Measurements from ENCODE around the gene LGALS7. TPM values are rescaled to one million over a fixed set of nuclear protein-coding genes. Genes with fewer than 3 reads are reported as not detected.

Gene LGALS7
- total and polyA plus RNA-seq, 2 of the 4 experiments (the other 2 are of a cell fraction) = not detected

DNA sequence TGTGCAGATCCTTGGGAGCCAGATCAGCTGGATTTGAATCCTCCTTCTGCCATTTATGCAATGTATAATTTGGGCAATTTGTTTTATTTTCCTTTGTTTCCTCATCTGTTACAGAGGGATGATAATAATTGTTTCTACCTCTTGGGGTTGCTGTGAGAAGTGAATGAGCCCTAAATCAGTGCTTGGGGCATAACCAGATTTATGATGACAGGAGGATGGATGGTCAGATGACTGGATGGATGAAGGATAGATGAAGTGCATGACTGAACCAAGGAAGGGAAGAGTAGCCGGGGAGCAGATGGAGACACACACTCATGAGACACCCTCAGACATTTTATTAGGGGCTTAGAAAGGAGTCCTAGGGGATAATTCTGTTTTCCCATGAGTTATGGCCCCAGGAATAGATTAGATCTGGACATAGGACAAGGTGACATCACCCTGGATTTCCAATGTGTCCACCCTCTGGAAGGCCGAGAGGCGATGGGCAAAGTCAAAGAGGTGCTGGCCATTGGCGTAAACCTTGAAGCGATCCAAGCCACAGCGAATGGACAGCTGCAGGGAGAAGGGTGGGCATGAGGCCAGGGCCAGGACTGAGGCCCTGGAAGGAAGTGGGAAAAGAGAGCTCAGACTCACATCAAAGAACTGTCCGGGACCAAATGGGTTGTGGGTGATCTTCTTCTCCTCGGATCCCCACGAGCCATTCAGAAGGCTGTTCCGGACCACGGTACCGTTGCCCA lies 28.2 kb upstream of the LGALS7 start (continued):
- TF ChIP-seq, protein P1, sequence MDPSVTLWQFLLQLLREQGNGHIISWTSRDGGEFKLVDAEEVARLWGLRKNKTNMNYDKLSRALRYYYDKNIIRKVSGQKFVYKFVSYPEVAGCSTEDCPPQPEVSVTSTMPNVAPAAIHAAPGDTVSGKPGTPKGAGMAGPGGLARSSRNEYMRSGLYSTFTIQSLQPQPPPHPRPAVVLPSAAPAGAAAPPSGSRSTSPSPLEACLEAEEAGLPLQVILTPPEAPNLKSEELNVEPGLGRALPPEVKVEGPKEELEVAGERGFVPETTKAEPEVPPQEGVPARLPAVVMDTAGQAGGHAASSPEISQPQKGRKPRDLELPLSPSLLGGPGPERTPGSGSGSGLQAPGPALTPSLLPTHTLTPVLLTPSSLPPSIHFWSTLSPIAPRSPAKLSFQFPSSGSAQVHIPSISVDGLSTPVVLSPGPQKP (IDR thresholded peaks at IDR 0.05; ENCODE audit: borderline replicate concordance, low read depth, low read length) = no peak

DNA sequence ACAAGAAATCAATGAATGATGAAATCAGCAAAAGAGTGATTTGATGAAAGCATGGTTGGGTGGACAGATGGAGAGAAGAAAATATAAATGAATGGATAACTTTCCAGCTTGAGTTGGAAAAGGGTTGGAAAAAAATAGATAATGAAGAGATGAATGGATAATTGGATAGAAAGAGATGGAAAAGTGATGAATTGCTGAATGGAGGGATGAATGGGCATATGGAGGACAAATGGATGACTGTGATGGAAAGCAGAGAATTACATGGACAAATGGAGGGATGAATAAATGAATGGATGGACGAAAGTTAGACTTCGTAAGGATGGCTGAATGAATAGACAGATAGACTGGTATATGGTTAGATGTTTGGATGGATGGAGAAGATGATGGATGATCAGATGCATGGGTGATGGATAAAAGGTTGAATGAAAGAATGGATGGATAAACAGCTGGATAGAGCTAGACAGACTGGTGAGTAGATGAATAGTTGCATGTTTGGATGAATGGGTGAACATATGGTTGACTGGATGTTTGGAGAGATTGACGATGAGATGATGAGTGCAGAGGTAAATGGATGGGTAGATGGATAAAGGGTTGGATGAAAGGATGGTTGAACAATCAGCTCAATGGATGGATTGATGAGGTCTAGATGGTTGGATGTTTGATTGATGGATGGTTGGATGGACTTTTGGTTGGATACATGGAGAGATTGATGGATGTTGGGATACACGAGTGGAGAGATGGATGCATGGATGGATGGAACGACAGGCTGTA lies 27.4 kb upstream of the LGALS7 start:
- Histone ChIP-seq H3K9me3 (ENCODE audit: control insufficient read depth, insufficient read depth, low read length) (no peaks in the 10 kb centered on the region), H4K91ac (ENCODE audit: insufficient read depth, low read depth, low read length) (no peak overlapping the region), H3K79me1 (ENCODE audit: low read depth in 1 of 2, low read length in 2 of 2) (no peaks in the 10 kb centered on the region), H3K36me3 (ENCODE audit: control insufficient read depth, insufficient read depth, low read length) (no peaks in the 10 kb centered on the region), H3K14ac (replicated peaks; ENCODE audit: low read depth, low read length) (no peak overlapping the region), H2BK5ac (ENCODE audit: low read depth, low read length, poor library complexity, severe bottlenecking) (peak overlapping the region; percentile 10), H3K18ac (ENCODE audit: low read depth, low read length) (no peak overlapping the region), H2AK9ac (replicated peaks; ENCODE audit: low read depth, low read length, poor library complexity) (no peak overlapping the region), H3K27me3 (ENCODE audit: control insufficient read depth, insufficient read depth, low read length) (peaks cover 2% of the 10 kb centered on the region; the same call in 1 of the 2 replicates), H2AK5ac (ENCODE audit: low read depth, low read length) (no peak overlapping the region), H2BK15ac (ENCODE audit: low read depth, low read length) (no peak overlapping the region), H4K20me1 (ENCODE audit: insufficient read depth, low read length) (no peaks in the 10 kb centered on the region; the same call in 1 of the 2 replicates), H2BK120ac (ENCODE audit: low read depth, low read length) (peak overlapping the region; percentile 39), H3K4me1 (ENCODE audit: control insufficient read depth, insufficient read depth, low read length) (0 out of 2 replicates have a peak, but pooled peaks cover 2% of the 10 kb centered on the region), H2BK20ac (ENCODE audit: low read depth, low read length) (peak overlapping the region; percentile 62; the same call in 1 of the 2 replicates), H4K8ac (ENCODE audit: low read depth in 2 of 2, low read length in 2 of 2) (no peak overlapping the region), H3K27ac (ENCODE audit: insufficient read depth, low read length) (no peak overlapping the region), H3K9me1 (ENCODE audit: insufficient read depth, low read length) (peaks cover 5% of the 10 kb centered on the region; the same call in 1 of the 2 replicates), H3K4me3 (ENCODE audit: insufficient read depth, low read depth, low read length) (no peak overlapping the region), H4K5ac (ENCODE audit: low read depth, low read length) (no peak overlapping the region), H3K4ac (ENCODE audit: low read depth, low read length) (peak overlapping the region; percentile 13; the same call in 1 of the 2 replicates), H3K4me2 (ENCODE audit: low read depth, low read length) (no peak overlapping the region), H2AFZ (replicated peaks; ENCODE audit: low read length, poor library complexity) (no peak overlapping the region), H3K56ac (ENCODE audit: extremely low read depth, insufficient read depth, low read length) (no peak overlapping the region), H3K23ac (ENCODE audit: low read depth, low read length) (no peak overlapping the region), H3K9ac (ENCODE audit: low read depth, low read length) (no peak overlapping the region)
- intact Hi-C loops (cut with micrococcal nuclease) = no loop called here
- 100% methylated on average over 2 to 3 of the region's 5 CpGs for WGBS, 2 experiments (ENCODE audit: extremely low coverage in 2 of 2, insufficient read length in 1 of 2)
- in situ Hi-C loops (cut with MboI; ENCODE audit: low sequenced_read_pairs) = no loop called here
- DNase-seq (no peak), ATAC-seq (ENCODE audit: low read depth) (no peak)
- dilution Hi-C loops (cut with HindIII; ENCODE audit: low sequenced_read_pairs, unreplicated experiment) = no loop called here
- CTCF ChIA-PET = interaction anchor here (1.4 kb wide), 1 partner anchor 397 kb away, joined by 3 read pairs; no protein-coding TSS in a partner anchor
- POLR2A ChIA-PET (ENCODE audit: unreplicated experiment) = no interaction called here
- no TSS peak for BruUV-seq (replicated peaks)
- TF ChIP-seq, protein P2, sequence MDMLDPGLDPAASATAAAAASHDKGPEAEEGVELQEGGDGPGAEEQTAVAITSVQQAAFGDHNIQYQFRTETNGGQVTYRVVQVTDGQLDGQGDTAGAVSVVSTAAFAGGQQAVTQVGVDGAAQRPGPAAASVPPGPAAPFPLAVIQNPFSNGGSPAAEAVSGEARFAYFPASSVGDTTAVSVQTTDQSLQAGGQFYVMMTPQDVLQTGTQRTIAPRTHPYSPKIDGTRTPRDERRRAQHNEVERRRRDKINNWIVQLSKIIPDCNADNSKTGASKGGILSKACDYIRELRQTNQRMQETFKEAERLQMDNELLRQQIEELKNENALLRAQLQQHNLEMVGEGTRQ (IDR thresholded peaks at IDR 0.05; ENCODE audit: low read depth, low read length) = no peak
- TF ChIP-seq POLR2A (IDR thresholded peaks at IDR 0.05; ENCODE audit: low read depth, low read length) = no peak
- no peak for TF ChIP-seq MAZ (IDR thresholded peaks at IDR 0.05; ENCODE audit: borderline replicate concordance, low read depth, low read length)
- no peak for TF ChIP-seq MAFK (IDR thresholded peaks at IDR 0.05; ENCODE audit: low read depth, low read length)
- TF ChIP-seq RCOR1 (IDR thresholded peaks at IDR 0.05; ENCODE audit: insufficient replicate concordance, low read length) = no peak
- no peak for TF ChIP-seq BHLHE40 (IDR thresholded peaks at IDR 0.05; ENCODE audit: low read depth, low read length)
- TF ChIP-seq, protein P3, sequence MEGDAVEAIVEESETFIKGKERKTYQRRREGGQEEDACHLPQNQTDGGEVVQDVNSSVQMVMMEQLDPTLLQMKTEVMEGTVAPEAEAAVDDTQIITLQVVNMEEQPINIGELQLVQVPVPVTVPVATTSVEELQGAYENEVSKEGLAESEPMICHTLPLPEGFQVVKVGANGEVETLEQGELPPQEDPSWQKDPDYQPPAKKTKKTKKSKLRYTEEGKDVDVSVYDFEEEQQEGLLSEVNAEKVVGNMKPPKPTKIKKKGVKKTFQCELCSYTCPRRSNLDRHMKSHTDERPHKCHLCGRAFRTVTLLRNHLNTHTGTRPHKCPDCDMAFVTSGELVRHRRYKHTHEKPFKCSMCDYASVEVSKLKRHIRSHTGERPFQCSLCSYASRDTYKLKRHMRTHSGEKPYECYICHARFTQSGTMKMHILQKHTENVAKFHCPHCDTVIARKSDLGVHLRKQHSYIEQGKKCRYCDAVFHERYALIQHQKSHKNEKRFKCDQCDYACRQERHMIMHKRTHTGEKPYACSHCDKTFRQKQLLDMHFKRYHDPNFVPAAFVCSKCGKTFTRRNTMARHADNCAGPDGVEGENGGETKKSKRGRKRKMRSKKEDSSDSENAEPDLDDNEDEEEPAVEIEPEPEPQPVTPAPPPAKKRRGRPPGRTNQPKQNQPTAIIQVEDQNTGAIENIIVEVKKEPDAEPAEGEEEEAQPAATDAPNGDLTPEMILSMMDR (conservative IDR thresholded peaks at IDR 0.05; ENCODE audit: low read depth, low read length) = no peak
- TF ChIP-seq CEBPB (IDR thresholded peaks at IDR 0.05; ENCODE audit: low read depth, low read length) = no peak
- no peak for TF ChIP-seq NFE2L2 (IDR thresholded peaks at IDR 0.05; ENCODE audit: low read depth, low read length)
